ENCODE data around the gene MOV10L1. TPM values are rescaled to one million over a fixed set of nuclear protein-coding genes. Genes with fewer than 3 reads are reported as not detected.

MOV10L1 gene
- total RNA-seq, 1 donor from 2014 or later, result 11.7 TPM

GRCh38 chr22:50184902-50185374 lies 95.1 kb downstream of the MOV10L1 start:
- DNase-seq (ENCODE audit: extremely low read depth, low read depth, low spot score), result no peak

GRCh38 chr22:50185375-50186087 lies 95.7 kb downstream of the MOV10L1 start, which contains the start of gene TRABD:
Gene TRABD (plus strand): TSS chr22:50185913. CDS start chr22:50193061, 7,148 bp downstream.
- no peak for DNase-seq (ENCODE audit: extremely low read depth, low read depth, low spot score)

GRCh38 chr22:50186181-50186714 lies 96.4 kb downstream of the MOV10L1 start:
- no peak for DNase-seq (ENCODE audit: extremely low read depth, low read depth, low spot score)

- DNase-seq (ENCODE audit: extremely low read depth, low read depth, low spot score), result no peak
These were observed 97.1 kb downstream of the MOV10L1 start for GRCh38 chr22:50186761-50187523.

GRCh38 chr22:50188356-50188755 lies 98.5 kb downstream of the MOV10L1 start:
- no peak for DNase-seq (ENCODE audit: extremely low read depth, low read depth, low spot score)

- DNase-seq (ENCODE audit: extremely low read depth, low read depth, low spot score), result no peak
These were observed 99.5 kb downstream of the MOV10L1 start for GRCh38 chr22:50189184-50189848.

- DNase-seq (ENCODE audit: extremely low read depth, low read depth, low spot score), result no peak
These were observed 100.0 kb downstream of the MOV10L1 start for GRCh38 chr22:50189849-50190181.

GRCh38 chr22:50190182-50190940 lies 100.6 kb downstream of the MOV10L1 start:
- no peak for DNase-seq (ENCODE audit: extremely low read depth, low read depth, low spot score)

- no peak for DNase-seq (ENCODE audit: extremely low read depth, low read depth, low spot score)
These were observed 101.3 kb downstream of the MOV10L1 start for GRCh38 chr22:50190941-50191741.

- DNase-seq (ENCODE audit: extremely low read depth, low read depth, low spot score), result no peak
These were observed 102.8 kb downstream of the MOV10L1 start for GRCh38 chr22:50192436-50193204.

GRCh38 chr22:50193621-50194020 lies 103.8 kb downstream of the MOV10L1 start:
- DNase-seq (ENCODE audit: extremely low read depth, low read depth, low spot score), result no peak

GRCh38 chr22:50194037-50194805 lies 104.4 kb downstream of the MOV10L1 start:
- DNase-seq (ENCODE audit: extremely low read depth, low read depth, low spot score), result no peak

GRCh38 chr22:50196256-50196655 lies 106.5 kb downstream of the MOV10L1 start:
- DNase-seq (ENCODE audit: extremely low read depth, low read depth, low spot score), result no peak

GRCh38 chr22:50197000-50197800 lies 107.4 kb downstream of the MOV10L1 start:
- DNase-seq (ENCODE audit: extremely low read depth, low read depth, low spot score), result no peak

- no peak for DNase-seq (ENCODE audit: extremely low read depth, low read depth, low spot score)
These were observed 108.2 kb downstream of the MOV10L1 start for GRCh38 chr22:50197856-50198623.

- no peak for DNase-seq (ENCODE audit: extremely low read depth, low read depth, low spot score)
These were observed 108.8 kb downstream of the MOV10L1 start for GRCh38 chr22:50198624-50199017.
